GM21825 (cell line): ENCODE measurements around the gene KIF1A.

ENCODE experiments used
- ATAC-seq: cut with Tn5 transposase; IDR thresholded peaks from one replicate; pipeline ENCODE4 v1.9.1; 2021; ENCODE audit warnings: mild to moderate bottlenecking, moderate library complexity; ENCODE audit not compliant: unreplicated experiment

KIF1A gene

GRCh38 chr2:240736281-240737250, 83.5 kb downstream of the KIF1A start:
- ATAC-seq, result no peak

DNA sequence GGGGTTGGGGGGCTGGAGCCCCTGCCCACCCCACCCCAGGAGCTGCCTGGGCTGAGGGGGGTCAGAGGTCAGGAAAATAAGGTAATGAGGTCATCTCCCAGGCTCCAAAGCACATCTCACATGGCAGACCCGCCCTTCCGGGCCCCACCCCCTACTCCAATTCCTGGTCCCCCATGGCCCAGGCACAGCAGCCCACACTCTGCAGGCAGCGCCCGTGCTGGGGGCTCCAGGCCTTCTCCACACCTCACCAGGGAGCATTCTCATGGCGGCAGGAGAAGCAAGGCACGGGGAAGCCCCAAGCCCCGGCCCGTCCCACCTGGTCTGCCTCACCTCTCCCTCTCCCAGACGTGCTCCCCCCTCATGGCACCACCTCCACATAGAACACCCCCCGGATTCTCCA, 84.5 kb downstream of the KIF1A start:
- no peak for ATAC-seq

DNA sequence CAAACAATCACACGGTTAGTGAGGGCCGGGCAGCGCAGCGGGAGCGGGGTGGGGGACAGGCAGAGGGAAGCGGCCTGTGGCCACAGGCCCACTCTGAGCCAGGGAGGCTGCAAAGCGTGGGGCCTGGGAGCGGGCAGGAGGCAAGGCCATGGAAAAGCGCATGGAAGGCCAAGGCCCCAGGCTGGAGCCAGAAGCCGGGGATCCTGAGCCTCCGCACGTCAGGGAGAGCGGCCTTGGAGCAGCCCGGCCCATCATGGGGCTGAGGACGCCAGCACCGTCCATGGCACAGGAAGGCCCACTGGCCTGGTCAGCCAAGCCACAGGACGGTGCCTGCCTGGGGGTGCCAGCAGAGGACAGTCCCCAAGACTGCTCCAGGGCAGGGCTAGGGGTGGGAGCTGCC, 85.3 kb downstream of the KIF1A start:
- no peak for ATAC-seq

GRCh38 chr2:240733803-240734495, 86.1 kb downstream of the KIF1A start:
- ATAC-seq, result no peak

DNA sequence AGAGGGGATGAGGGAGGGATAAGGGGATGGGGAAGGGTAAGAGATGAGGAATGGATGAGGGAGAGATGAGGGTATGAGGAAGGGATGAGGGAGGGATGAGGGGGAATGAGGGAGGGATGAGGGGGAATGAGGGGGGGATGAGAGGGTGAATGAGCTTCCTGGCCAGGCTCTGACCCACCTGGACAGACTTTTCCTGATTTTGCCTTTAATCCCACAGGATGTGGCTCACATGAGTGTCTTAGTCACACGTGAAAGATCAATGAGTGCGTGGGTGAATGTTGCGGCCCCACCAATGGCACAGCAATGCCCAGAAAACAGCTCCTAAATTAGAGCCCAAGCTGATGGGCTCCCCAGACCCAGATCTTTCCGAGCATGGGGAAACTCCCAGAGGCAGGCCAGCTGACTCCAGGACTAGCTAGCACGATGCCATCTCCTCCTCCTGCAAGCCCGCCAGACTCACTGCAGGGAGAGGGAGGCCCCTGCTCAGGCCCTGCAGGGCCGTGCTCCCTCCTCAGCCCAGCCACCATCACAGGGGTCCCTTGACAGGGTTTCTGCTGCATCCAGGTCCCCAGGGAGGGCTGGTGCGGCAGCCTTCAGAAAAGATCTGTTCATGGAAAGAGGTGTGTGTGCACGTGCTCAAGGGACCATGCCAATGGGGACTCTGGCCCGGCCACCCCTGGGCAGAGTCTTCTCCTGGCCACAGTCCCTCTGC, 87.0 kb downstream of the KIF1A start:
- ATAC-seq, result no peak

- no peak for ATAC-seq
Measured at GRCh38 chr2:240732184-240732583, 87.8 kb downstream of the KIF1A start.

GRCh38 chr2:240731178-240731545, 88.9 kb downstream of the KIF1A start:
- ATAC-seq, result no peak

DNA sequence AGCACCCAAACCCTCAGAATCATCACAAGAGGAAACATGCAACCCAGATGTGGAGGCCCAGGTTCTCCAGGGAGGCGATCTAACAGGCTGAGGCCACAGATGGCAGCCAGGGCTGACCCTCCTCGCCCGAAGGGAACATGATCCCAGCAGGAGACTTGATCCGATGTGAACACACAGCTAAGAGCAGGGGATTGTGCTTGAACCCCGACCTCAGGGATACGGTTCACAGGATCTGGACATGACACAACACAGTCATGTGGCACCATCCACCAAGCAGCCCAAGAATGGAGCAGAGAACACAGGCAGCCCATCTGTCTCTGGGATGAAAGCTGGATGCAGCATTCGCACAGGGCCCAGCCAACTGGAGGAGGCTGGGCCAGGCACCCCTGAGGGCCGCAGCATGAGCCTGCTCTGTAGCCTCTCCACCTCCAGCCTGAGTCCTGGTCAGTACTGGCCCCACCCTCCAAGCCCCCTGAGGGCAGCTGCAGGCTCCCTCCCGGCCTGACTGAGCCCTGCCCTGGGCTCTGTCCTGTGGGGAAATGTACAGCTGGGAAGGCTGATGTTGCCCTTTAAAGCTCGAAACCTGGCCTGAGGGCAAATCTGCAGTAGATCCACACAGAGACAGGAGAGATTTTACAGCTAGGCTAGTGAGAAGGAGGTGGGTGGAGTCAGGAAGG, 89.4 kb downstream of the KIF1A start:
- no peak for ATAC-seq

DNA sequence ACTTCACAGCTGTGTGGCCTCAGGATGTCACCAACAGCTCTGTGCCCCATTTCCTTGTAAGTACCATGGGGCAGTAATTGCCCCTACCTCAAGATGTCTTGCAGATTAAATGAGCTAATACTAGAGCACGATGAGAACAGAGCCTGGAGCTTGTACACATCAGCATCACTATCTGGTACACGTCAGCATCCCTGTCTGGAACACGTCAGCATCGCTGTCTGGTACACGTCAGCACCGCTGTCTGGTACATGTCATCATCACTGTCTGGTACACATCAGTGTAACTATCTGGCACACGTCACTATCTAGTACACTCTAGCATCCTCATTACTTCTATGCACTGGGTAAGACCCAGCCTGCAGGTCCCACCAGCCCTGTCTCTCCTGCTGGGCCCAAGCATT, 91.2 kb downstream of the KIF1A start:
- no peak for ATAC-seq

GRCh38 chr2:240728361-240728760, 91.7 kb downstream of the KIF1A start:
- ATAC-seq, result no peak

- ATAC-seq, result no peak
Measured at GRCh38 chr2:240727913-240728312, 92.1 kb downstream of the KIF1A start.

DNA sequence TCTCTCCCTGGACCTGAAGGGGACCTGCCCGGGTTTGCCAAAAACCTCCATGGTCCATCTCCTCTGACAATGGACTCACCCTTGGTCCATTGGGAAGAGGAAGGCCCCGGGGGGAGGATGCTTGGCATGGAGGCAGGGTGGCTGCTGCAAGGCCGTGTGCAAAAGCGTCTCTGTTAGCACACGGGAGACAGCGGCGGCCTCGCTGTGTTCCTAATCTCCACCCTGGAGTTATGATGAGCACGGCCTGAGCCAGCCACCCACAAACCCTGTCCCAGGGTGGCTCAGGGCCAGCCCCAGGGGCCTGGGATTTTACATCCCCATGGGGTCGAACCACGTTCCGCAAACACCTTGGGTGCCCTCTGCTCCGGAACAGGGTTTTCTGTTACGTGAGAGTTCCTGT, 92.6 kb downstream of the KIF1A start:
- ATAC-seq, result no peak

DNA sequence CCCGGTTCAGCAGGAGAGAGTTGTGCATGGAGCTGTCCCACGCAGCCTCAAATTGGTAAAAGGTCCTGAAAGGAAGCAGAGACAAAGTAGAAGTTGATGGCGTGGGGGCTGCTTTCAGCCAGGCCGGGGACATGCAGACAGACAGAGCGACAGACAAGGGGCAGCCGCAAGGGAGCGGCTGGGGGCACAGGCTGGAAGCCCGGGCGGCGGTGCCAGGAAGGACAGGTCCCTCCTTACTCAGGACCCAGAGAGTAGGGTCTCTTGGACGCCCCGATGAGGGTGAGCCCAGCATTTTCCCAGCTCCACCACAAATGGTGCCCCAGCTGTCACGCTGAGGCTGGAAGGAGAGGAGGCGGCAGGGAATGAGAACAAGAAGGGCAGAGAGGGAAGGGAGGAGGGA, 93.1 kb downstream of the KIF1A start:
- no peak for ATAC-seq

- ATAC-seq, result no peak
Measured at GRCh38 chr2:240725671-240726070, 94.3 kb downstream of the KIF1A start.

DNA sequence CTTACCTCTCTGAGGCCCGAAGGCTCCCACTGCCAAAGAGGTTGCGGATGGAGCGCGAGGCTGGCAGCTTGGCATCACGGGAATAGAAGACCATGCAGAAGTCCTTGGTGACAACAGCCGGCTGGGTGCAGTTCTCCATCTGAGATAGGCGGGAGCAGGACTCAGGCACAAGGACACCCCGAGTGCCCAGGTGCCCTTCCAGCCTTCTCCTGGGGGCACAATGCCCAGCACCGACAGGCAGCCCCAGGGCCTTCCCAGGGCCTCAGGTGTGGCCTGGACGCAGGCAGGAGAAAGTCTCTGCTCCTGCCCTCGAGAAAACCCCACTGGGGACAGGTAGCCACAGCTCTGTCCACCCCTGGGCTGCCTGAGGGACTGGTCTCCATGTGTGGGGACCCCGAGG, 94.8 kb downstream of the KIF1A start:
- ATAC-seq, result no peak

DNA sequence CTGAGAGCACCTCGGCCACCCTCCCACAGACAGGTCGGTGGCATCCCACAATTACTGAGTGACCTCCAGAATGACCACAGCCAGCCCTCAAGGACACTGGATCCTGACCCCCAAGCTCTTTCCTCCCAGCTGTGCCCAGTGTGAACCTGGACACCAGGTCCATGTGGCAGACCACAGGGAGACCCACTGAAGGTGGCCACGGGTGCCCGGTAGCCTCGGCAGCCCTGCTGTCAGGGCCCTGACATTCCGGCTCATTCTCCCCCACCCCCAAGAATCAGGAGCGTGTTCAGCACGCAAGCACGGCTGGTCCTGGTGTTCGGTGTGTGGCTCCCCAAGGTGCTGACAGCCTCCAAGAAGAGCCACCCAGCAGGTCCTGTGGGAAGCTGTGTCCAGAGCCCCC, 95.6 kb downstream of the KIF1A start:
- ATAC-seq, result no peak

DNA sequence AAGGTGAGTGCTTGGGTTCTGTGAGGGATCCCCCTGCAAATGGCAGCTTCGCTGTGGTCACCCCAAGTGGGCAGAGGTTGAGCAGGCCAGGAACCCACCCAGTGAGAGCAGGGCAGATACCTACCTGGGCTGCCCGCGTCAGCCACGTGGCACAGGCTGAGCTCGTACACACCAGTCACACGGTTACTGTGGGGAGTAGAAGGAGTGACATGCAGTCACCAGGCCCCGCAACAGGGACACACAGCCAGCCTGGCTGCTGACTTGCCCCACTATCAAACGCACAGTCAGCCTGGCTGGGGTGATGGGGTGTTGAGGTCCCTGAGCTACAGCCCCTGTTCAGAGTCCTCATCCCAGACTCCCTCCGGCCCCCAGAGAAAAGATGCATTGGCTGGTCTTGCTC, 96.2 kb downstream of the KIF1A start:
- no peak for ATAC-seq

- no peak for ATAC-seq
Measured at GRCh38 chr2:240722796-240723735, 97.0 kb downstream of the KIF1A start.

- no peak for ATAC-seq
Measured at GRCh38 chr2:240722376-240722775, 97.6 kb downstream of the KIF1A start.

DNA sequence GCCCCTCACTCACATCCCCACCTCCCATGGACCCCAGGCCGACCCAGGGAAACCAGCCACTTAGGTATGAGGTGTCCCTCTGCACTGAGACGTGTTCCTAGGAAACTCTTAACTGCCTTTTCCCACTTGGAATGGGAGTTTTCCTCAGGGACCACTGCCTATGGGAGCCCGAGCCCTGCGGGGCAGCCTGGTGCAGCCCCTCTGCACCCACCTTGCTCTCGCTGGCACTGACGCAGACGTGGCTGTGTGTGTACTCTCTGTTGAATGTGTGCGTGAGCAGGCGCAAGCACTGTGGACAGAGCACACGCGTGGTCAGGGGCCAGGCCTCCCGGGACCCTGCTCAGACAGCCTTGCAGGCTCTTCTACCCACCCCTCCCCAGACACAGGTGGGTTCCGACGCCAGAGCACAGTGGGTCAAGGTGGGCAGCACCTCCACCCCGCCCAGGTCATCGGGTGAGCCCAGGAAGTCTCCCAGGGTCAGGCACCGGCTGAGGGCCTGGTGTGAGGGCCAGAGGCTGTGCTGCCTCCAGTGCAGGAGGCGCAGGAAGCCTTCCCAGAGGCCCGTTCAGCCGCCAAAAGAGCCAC, 98.3 kb downstream of the KIF1A start:
- no peak for ATAC-seq
